Colonic mucosa (tissue), 4 donors: ENCODE measurements around the gene RALGPS1. TPM values are rescaled to one million over a fixed set of nuclear protein-coding genes. Genes with fewer than 3 reads are reported as not detected.

ENCODE experiments used
- DNase-seq: peaks from one replicate; pipeline ENCODE4 v3.0.0-alpha.2; 2020
- H3K27ac ChIP-seq: fragments of 200-600 bp; one replicate; pipeline ENCODE4 v1.8.0; 2021
- H3K27me3 ChIP-seq: fragments of 200-600 bp; one replicate; pipeline ENCODE4 v1.8.0; 2021
- H3K36me3 ChIP-seq: fragments of 200-600 bp; one replicate; pipeline ENCODE4 v1.8.0; 2021
- H3K4me1 ChIP-seq: fragments of 200-600 bp; one replicate; pipeline ENCODE4 v1.8.0; 2021; ENCODE audit warnings: mild to moderate bottlenecking
- H3K4me3 ChIP-seq: fragments of 200-600 bp; one replicate; pipeline ENCODE4 v1.8.0; 2021
- H3K9ac ChIP-seq, 2 donors: one replicate each; pipeline ENCODE4 v1.7.0; 2013; ENCODE audit warnings: control low read depth in 2 of 2, low read depth in 2 of 2, low read length in 2 of 2
- H3K9me3 ChIP-seq: fragments of 200-600 bp; one replicate; pipeline ENCODE4 v1.8.0; 2021
- intact Hi-C: fragments of 100-400 bp; cut with DNase I; formaldehyde crosslinking; loops from one replicate; pipeline ENCODE4 v1.14.1; 2022
- total RNA-seq, 2 donors: library from RNA; stranded (reverse); fragmentation: NEBNext Ultra II Directional in 1 of 2; extraction: Animal tissue kit (Norgen Biotek cat#: 25700) in 1 of 2; gene quantifications; one replicate each; pipeline ENCODE4 v1.2.1, GENCODE V29; 2021
- TF ChIP-seq, protein P1 (sequence below): fragments of 200-600 bp; IDR thresholded peaks from one replicate; pipeline ENCODE4 v1.8.0; 2022; ENCODE audit warnings: antibody characterized with exemption, mild to moderate bottlenecking
- donor health status: healthy.
- donor health status: DM: no; HTN: no; CAD: no.
- donor health status: DM: no; HTN: no; CAD: no.

RALGPS1 gene
- total RNA-seq, 2 donors from 2014 or later, result 22.6 to 27.2 TPM

DNA sequence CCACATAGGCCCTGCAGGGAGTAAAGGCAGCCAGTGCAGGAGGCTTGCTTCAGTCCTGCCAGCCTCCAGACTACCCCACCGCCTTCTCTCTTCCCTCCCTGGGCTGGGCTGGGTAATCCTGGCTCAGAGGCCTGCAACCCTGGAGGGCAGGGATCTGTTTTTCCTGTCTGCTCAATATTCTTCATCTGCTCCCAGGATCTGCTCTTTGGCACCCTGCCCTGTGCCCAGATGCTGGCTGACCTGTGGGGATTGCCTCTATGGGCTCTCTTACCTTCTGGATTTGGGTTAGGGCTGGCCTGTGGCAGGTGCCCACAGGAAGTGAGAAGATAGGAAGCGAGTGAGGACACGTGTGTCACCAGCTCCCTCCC lies 215.1 kb downstream of the RALGPS1 start:
- DNase-seq, result no peak
- TF ChIP-seq, protein P1, sequence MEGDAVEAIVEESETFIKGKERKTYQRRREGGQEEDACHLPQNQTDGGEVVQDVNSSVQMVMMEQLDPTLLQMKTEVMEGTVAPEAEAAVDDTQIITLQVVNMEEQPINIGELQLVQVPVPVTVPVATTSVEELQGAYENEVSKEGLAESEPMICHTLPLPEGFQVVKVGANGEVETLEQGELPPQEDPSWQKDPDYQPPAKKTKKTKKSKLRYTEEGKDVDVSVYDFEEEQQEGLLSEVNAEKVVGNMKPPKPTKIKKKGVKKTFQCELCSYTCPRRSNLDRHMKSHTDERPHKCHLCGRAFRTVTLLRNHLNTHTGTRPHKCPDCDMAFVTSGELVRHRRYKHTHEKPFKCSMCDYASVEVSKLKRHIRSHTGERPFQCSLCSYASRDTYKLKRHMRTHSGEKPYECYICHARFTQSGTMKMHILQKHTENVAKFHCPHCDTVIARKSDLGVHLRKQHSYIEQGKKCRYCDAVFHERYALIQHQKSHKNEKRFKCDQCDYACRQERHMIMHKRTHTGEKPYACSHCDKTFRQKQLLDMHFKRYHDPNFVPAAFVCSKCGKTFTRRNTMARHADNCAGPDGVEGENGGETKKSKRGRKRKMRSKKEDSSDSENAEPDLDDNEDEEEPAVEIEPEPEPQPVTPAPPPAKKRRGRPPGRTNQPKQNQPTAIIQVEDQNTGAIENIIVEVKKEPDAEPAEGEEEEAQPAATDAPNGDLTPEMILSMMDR, result no peak
- no peak overlapping the region for H3K9ac ChIP-seq
- no peak overlapping the region for H3K4me3 ChIP-seq
- intact Hi-C loops, result no loop called here
- H3K36me3 ChIP-seq, result no peaks in the 10 kb centered on the region
- no peaks in the 10 kb centered on the region for H3K9me3 ChIP-seq
- H3K27ac ChIP-seq, result no peak overlapping the region
- no peaks in the 10 kb centered on the region for H3K4me1 ChIP-seq
- no peaks in the 10 kb centered on the region for H3K27me3 ChIP-seq

GRCh38 chr9:127130235-127130634 lies 215.7 kb downstream of the RALGPS1 start:
- Histone ChIP-seq H3K4me1 (no peaks in the 10 kb centered on the region), H3K9ac (no peak overlapping the region), H3K36me3 (no peaks in the 10 kb centered on the region), H3K9me3 (no peaks in the 10 kb centered on the region), H3K27me3 (no peaks in the 10 kb centered on the region), H3K4me3 (no peak overlapping the region), H3K27ac (no peak overlapping the region)
- no peak for DNase-seq
- TF ChIP-seq, protein P1, result no peak
- intact Hi-C loops, result no loop called here

GRCh38 chr9:127130661-127131538 lies 216.3 kb downstream of the RALGPS1 start:
- no peak overlapping the region for H3K9ac ChIP-seq
- DNase-seq, result no peak
- intact Hi-C loops, result no loop called here
- no peaks in the 10 kb centered on the region for H3K9me3 ChIP-seq
- no peaks in the 10 kb centered on the region for H3K27me3 ChIP-seq
- TF ChIP-seq, protein P1, result no peak
- H3K4me1 ChIP-seq, result no peaks in the 10 kb centered on the region
- no peak overlapping the region for H3K4me3 ChIP-seq
- peak overlapping the region; percentile 52 for H3K27ac ChIP-seq
- no peaks in the 10 kb centered on the region for H3K36me3 ChIP-seq

- Histone ChIP-seq H3K4me1 (no peaks in the 10 kb centered on the region), H3K36me3 (no peaks in the 10 kb centered on the region), H3K9ac (no peak overlapping the region), H3K9me3 (no peaks in the 10 kb centered on the region), H3K4me3 (no peak overlapping the region), H3K27me3 (no peaks in the 10 kb centered on the region), H3K27ac (peak overlapping the region; percentile 52)
- TF ChIP-seq, protein P1, result no peak
- intact Hi-C loops, result no loop called here
- DNase-seq, result no peak
Measured at GRCh38 chr9:127131871-127132270, 217.3 kb downstream of the RALGPS1 start.

- no peak overlapping the region for H3K4me3 ChIP-seq
- no peaks in the 10 kb centered on the region for H3K4me1 ChIP-seq
- peak overlapping the region; percentile 52 for H3K27ac ChIP-seq
- no peaks in the 10 kb centered on the region for H3K9me3 ChIP-seq
- H3K36me3 ChIP-seq, result no peaks in the 10 kb centered on the region
- TF ChIP-seq, protein P1, result no peak
- H3K27me3 ChIP-seq, result no peaks in the 10 kb centered on the region
- no peak overlapping the region for H3K9ac ChIP-seq
- DNase-seq, result no peak
- intact Hi-C loops, result no loop called here
Measured at GRCh38 chr9:127132375-127132774, 217.8 kb downstream of the RALGPS1 start.
